Measurements from ENCODE around the gene NLRP1.

NLRP1 gene

GRCh38 chr17:5607946-5608345, 23.6 kb upstream of the NLRP1 start:
- Histone ChIP-seq H2AFZ (ENCODE audit: low read depth, low read length) (no peak overlapping the region), H3K9me3 (ENCODE audit: insufficient read depth, low read length, severe bottlenecking) (no peaks in the 10 kb centered on the region)

GRCh38 chr17:5605452-5605851, 21.1 kb upstream of the NLRP1 start:
- Histone ChIP-seq H3K27me3 (ENCODE audit: insufficient read depth, low read length, poor library complexity) (peaks cover 12% of the 10 kb centered on the region), H3K4me3 (ENCODE audit: low read depth in 1 of 2, low read length in 2 of 2) (no peak overlapping the region), H3K79me2 (ENCODE audit: insufficient read depth, low read length) (no peaks in the 10 kb centered on the region), H2AFZ (ENCODE audit: low read depth, low read length) (no peak overlapping the region), H3K36me3 (ENCODE audit: insufficient read depth, low read length) (no peaks in the 10 kb centered on the region), H4K20me1 (ENCODE audit: insufficient read depth, low read length) (no peaks in the 10 kb centered on the region), H3K9ac (ENCODE audit: low read depth, low read length) (no peak overlapping the region), H3K9me3 (ENCODE audit: insufficient read depth, low read length, severe bottlenecking) (no peaks in the 10 kb centered on the region), H3K4me2 (ENCODE audit: insufficient read depth, low read length) (no peak overlapping the region), H3K4me1 (ENCODE audit: insufficient read depth, low read length) (no peaks in the 10 kb centered on the region), H3K27ac (ENCODE audit: low read length) (no peak overlapping the region)
- ATAC-seq (ENCODE audit: insufficient read depth, low read depth), result no peak
- DNase-seq, result no peak
- TF ChIP-seq CTCF (IDR thresholded peaks at IDR 0.05; ENCODE audit: borderline replicate concordance, extremely low read depth, low read length, poor library complexity, severe bottlenecking) (no peak), EZH2 (IDR thresholded peaks at IDR 0.05; ENCODE audit: borderline replicate concordance, low read depth, low read length, severe bottlenecking) (no peak)

More at GRCh38 chr17:5607946-5608345, 23.6 kb upstream of the NLRP1 start:
- Histone ChIP-seq H3K4me3 (ENCODE audit: low read depth in 1 of 2, low read length in 2 of 2) (no peak overlapping the region), H3K9ac (ENCODE audit: low read depth, low read length) (no peak overlapping the region), H3K27me3 (ENCODE audit: insufficient read depth, low read length, poor library complexity) (peaks cover 17% of the 10 kb centered on the region), H3K79me2 (ENCODE audit: insufficient read depth, low read length) (no peaks in the 10 kb centered on the region), H3K4me1 (ENCODE audit: insufficient read depth, low read length) (no peaks in the 10 kb centered on the region), H3K4me2 (ENCODE audit: insufficient read depth, low read length) (no peak overlapping the region), H3K27ac (ENCODE audit: low read length) (no peak overlapping the region), H3K36me3 (ENCODE audit: insufficient read depth, low read length) (no peaks in the 10 kb centered on the region), H4K20me1 (ENCODE audit: insufficient read depth, low read length) (no peaks in the 10 kb centered on the region)
- DNase-seq (no peak), ATAC-seq (ENCODE audit: insufficient read depth, low read depth) (no peak)
- TF ChIP-seq EZH2 (IDR thresholded peaks at IDR 0.05; ENCODE audit: borderline replicate concordance, low read depth, low read length, severe bottlenecking) (no peak), CTCF (IDR thresholded peaks at IDR 0.05; ENCODE audit: borderline replicate concordance, extremely low read depth, low read length, poor library complexity, severe bottlenecking) (no peak)

GRCh38 chr17:5600041-5600440, 15.7 kb upstream of the NLRP1 start:
- H3K36me3 ChIP-seq (ENCODE audit: insufficient read depth, low read length), result no peaks in the 10 kb centered on the region
- DNase-seq, result no peak
- TF ChIP-seq EZH2 (IDR thresholded peaks at IDR 0.05; ENCODE audit: borderline replicate concordance, low read depth, low read length, severe bottlenecking), result no peak
- no peak for TF ChIP-seq CTCF (IDR thresholded peaks at IDR 0.05; ENCODE audit: borderline replicate concordance, extremely low read depth, low read length, poor library complexity, severe bottlenecking)
- no peak for ATAC-seq (ENCODE audit: insufficient read depth, low read depth)
- H3K4me1 ChIP-seq (ENCODE audit: insufficient read depth, low read length), result no peaks in the 10 kb centered on the region
- H3K27ac ChIP-seq (ENCODE audit: low read length), result no peak overlapping the region
- H3K9me3 ChIP-seq (ENCODE audit: insufficient read depth, low read length, severe bottlenecking), result no peaks in the 10 kb centered on the region
- H3K4me3 ChIP-seq (ENCODE audit: low read depth in 1 of 2, low read length in 2 of 2), result no peak overlapping the region
- H4K20me1 ChIP-seq (ENCODE audit: insufficient read depth, low read length), result no peaks in the 10 kb centered on the region
- H3K4me2 ChIP-seq (ENCODE audit: insufficient read depth, low read length), result no peak overlapping the region
- no peak overlapping the region for H2AFZ ChIP-seq (ENCODE audit: low read depth, low read length)
- H3K9ac ChIP-seq (ENCODE audit: low read depth, low read length), result no peak overlapping the region
- peaks cover 37% of the 10 kb centered on the region for H3K27me3 ChIP-seq (ENCODE audit: insufficient read depth, low read length, poor library complexity)
- H3K79me2 ChIP-seq (ENCODE audit: insufficient read depth, low read length), result no peaks in the 10 kb centered on the region

DNA sequence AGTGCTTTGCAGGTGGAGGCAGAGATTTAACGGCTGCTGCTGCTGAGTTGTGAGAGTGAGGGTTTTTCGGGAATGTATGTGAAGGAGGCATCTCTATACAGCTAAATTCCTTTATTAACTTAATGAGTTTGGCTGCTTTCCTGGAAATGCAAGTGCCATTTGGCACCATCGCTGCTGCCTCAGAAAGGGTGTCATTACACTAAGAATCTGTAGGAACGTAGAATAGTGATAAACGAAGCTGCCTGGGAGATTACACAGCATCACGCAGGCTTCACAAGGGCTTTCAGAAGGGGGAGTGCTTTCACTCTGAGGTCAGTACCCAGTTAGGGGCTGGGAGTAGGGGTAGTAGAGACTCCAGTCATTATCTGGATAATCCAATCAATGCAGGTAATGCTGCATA, 14.1 kb upstream of the NLRP1 start:
- Histone ChIP-seq H4K20me1 (ENCODE audit: insufficient read depth, low read length) (no peaks in the 10 kb centered on the region), H3K27me3 (ENCODE audit: insufficient read depth, low read length, poor library complexity) (peaks cover 41% of the 10 kb centered on the region), H3K36me3 (ENCODE audit: insufficient read depth, low read length) (no peaks in the 10 kb centered on the region), H3K79me2 (ENCODE audit: insufficient read depth, low read length) (no peaks in the 10 kb centered on the region), H3K27ac (ENCODE audit: low read length) (no peak overlapping the region), H3K9ac (ENCODE audit: low read depth, low read length) (no peak overlapping the region), H3K4me2 (ENCODE audit: insufficient read depth, low read length) (no peak overlapping the region), H3K4me3 (ENCODE audit: low read depth in 1 of 2, low read length in 2 of 2) (no peak overlapping the region), H3K9me3 (ENCODE audit: insufficient read depth, low read length, severe bottlenecking) (no peaks in the 10 kb centered on the region), H2AFZ (ENCODE audit: low read depth, low read length) (no peak overlapping the region), H3K4me1 (ENCODE audit: insufficient read depth, low read length) (no peaks in the 10 kb centered on the region)
- no peak for DNase-seq
- no peak for TF ChIP-seq EZH2 (IDR thresholded peaks at IDR 0.05; ENCODE audit: borderline replicate concordance, low read depth, low read length, severe bottlenecking)
- no peak for TF ChIP-seq CTCF (IDR thresholded peaks at IDR 0.05; ENCODE audit: borderline replicate concordance, extremely low read depth, low read length, poor library complexity, severe bottlenecking)
- no peak for ATAC-seq (ENCODE audit: insufficient read depth, low read depth)

Data from DND-41 (cell line).